ENCODE measurements around the gene AGAP1. TPM values are rescaled to one million over a fixed set of nuclear protein-coding genes. Genes with fewer than 3 reads are reported as not detected.

The AGAP1 gene
- total RNA-seq, 1 donor from 2014 or later, result 39.4 TPM

- peaks cover 10% of the 10 kb centered on the region for H3K9me3 Mint-ChIP-seq (ENCODE audit: unreplicated experiment)
- H3K79me2 ChIP-seq (ENCODE audit: insufficient read depth, low read length), result no peaks in the 10 kb centered on the region
- no peaks in the 10 kb centered on the region for H3K36me3 ChIP-seq (ENCODE audit: insufficient read depth, low read length)
- H4K20me1 ChIP-seq (ENCODE audit: insufficient read depth, low read length), result peaks cover 5% of the 10 kb centered on the region
- H3K4me3 ChIP-seq (ENCODE audit: insufficient read depth, low read depth, low read length), result no peak overlapping the region
- DNase-seq (ENCODE audit: low read depth) (no peak), FAIRE-seq (no peak)
- H2AFZ ChIP-seq (ENCODE audit: low read depth, low read length), result no peak overlapping the region
- H3K27me3 Mint-ChIP-seq (ENCODE audit: low read depth, unreplicated experiment), result no peaks in the 10 kb centered on the region
- TF ChIP-seq EZH2 (IDR thresholded peaks at IDR 0.05; ENCODE audit: insufficient read depth, low read length) (no peak), CTCF (IDR thresholded peaks at IDR 0.05; ENCODE audit: insufficient read depth, low read depth, low read length) (no peak)
- no peak overlapping the region for H3K4me3 Mint-ChIP-seq (ENCODE audit: unreplicated experiment)
- no peak overlapping the region for H3K27ac Mint-ChIP-seq (ENCODE audit: unreplicated experiment)
- no peaks in the 10 kb centered on the region for H3K9me3 ChIP-seq (ENCODE audit: insufficient read depth, low read depth, low read length)
- H3K4me1 ChIP-seq (ENCODE audit: insufficient read depth, low read length), result no peaks in the 10 kb centered on the region
- H3K27me3 ChIP-seq (ENCODE audit: insufficient read depth, low read length), result no peaks in the 10 kb centered on the region
- H3K4me1 Mint-ChIP-seq (ENCODE audit: low read depth, unreplicated experiment), result peaks cover 5% of the 10 kb centered on the region
- H3K9ac ChIP-seq (ENCODE audit: low read length), result no peak overlapping the region
- H3K27ac ChIP-seq (ENCODE audit: low read depth, low read length), result no peak overlapping the region
- H3K4me2 ChIP-seq (ENCODE audit: low read length), result no peak overlapping the region
- H3K36me3 Mint-ChIP-seq (ENCODE audit: low read depth, unreplicated experiment), result peaks cover 14% of the 10 kb centered on the region
Observed at GRCh38 chr2:235870515-235870914, 376.7 kb downstream of the AGAP1 start.

GRCh38 chr2:235876099-235876679 lies 382.3 kb downstream of the AGAP1 start:
- Histone ChIP-seq H3K9ac (ENCODE audit: low read length) (no peak overlapping the region), H3K4me2 (ENCODE audit: low read length) (no peak overlapping the region), H3K36me3 (ENCODE audit: insufficient read depth, low read length) (no peaks in the 10 kb centered on the region), H3K4me1 (ENCODE audit: insufficient read depth, low read length) (no peaks in the 10 kb centered on the region), H3K79me2 (ENCODE audit: insufficient read depth, low read length) (no peaks in the 10 kb centered on the region), H3K4me3 (ENCODE audit: insufficient read depth, low read depth, low read length) (no peak overlapping the region), H4K20me1 (ENCODE audit: insufficient read depth, low read length) (no peaks in the 10 kb centered on the region), H3K27ac (ENCODE audit: low read depth, low read length) (no peak overlapping the region), H3K27me3 (ENCODE audit: insufficient read depth, low read length) (no peaks in the 10 kb centered on the region), H2AFZ (ENCODE audit: low read depth, low read length) (no peak overlapping the region), H3K9me3 (ENCODE audit: insufficient read depth, low read depth, low read length) (no peaks in the 10 kb centered on the region)
- no peak for DNase-seq (ENCODE audit: low read depth)
- Mint-ChIP-seq H3K36me3 (ENCODE audit: low read depth, unreplicated experiment) (peaks cover 8% of the 10 kb centered on the region), H3K4me1 (ENCODE audit: low read depth, unreplicated experiment) (no peaks in the 10 kb centered on the region), H3K4me3 (ENCODE audit: unreplicated experiment) (no peak overlapping the region), H3K9me3 (ENCODE audit: unreplicated experiment) (peaks cover 3% of the 10 kb centered on the region), H3K27ac (ENCODE audit: unreplicated experiment) (no peak overlapping the region), H3K27me3 (ENCODE audit: low read depth, unreplicated experiment) (no peaks in the 10 kb centered on the region)
- FAIRE-seq, result no peak
- TF ChIP-seq CTCF (IDR thresholded peaks at IDR 0.05; ENCODE audit: insufficient read depth, low read depth, low read length), result no peak
- no peak for TF ChIP-seq EZH2 (IDR thresholded peaks at IDR 0.05; ENCODE audit: insufficient read depth, low read length)

GRCh38 chr2:235877275-235877802 lies 383.5 kb downstream of the AGAP1 start:
- Mint-ChIP-seq H3K4me3 (ENCODE audit: unreplicated experiment) (no peak overlapping the region), H3K27me3 (ENCODE audit: low read depth, unreplicated experiment) (no peaks in the 10 kb centered on the region), H3K4me1 (ENCODE audit: low read depth, unreplicated experiment) (no peaks in the 10 kb centered on the region), H3K27ac (ENCODE audit: unreplicated experiment) (no peak overlapping the region), H3K9me3 (ENCODE audit: unreplicated experiment) (no peaks in the 10 kb centered on the region), H3K36me3 (ENCODE audit: low read depth, unreplicated experiment) (peaks cover 6% of the 10 kb centered on the region)
- Histone ChIP-seq H3K9me3 (ENCODE audit: insufficient read depth, low read depth, low read length) (no peaks in the 10 kb centered on the region), H2AFZ (ENCODE audit: low read depth, low read length) (no peak overlapping the region), H3K9ac (ENCODE audit: low read length) (no peak overlapping the region), H3K4me2 (ENCODE audit: low read length) (no peak overlapping the region), H3K4me3 (ENCODE audit: insufficient read depth, low read depth, low read length) (no peak overlapping the region), H3K4me1 (ENCODE audit: insufficient read depth, low read length) (no peaks in the 10 kb centered on the region), H3K79me2 (ENCODE audit: insufficient read depth, low read length) (no peaks in the 10 kb centered on the region), H4K20me1 (ENCODE audit: insufficient read depth, low read length) (no peaks in the 10 kb centered on the region), H3K27ac (ENCODE audit: low read depth, low read length) (no peak overlapping the region), H3K36me3 (ENCODE audit: insufficient read depth, low read length) (no peaks in the 10 kb centered on the region), H3K27me3 (ENCODE audit: insufficient read depth, low read length) (no peaks in the 10 kb centered on the region)
- DNase-seq (ENCODE audit: low read depth) (no peak), FAIRE-seq (no peak)
- TF ChIP-seq CTCF (IDR thresholded peaks at IDR 0.05; ENCODE audit: insufficient read depth, low read depth, low read length) (no peak), EZH2 (IDR thresholded peaks at IDR 0.05; ENCODE audit: insufficient read depth, low read length) (no peak)
